ENCODE measurements around the gene C16orf90. TPM values are rescaled to one million over a fixed set of nuclear protein-coding genes. Genes with fewer than 3 reads are reported as not detected.
"Not testable (repeated sequence)": the region's sequence is repeated elsewhere in the genome, so short reads cannot be mapped to it uniquely, and the experiment has no call there.

Gene C16orf90
- total RNA-seq, 4 donors from 2014 or later, result not detected

DNA sequence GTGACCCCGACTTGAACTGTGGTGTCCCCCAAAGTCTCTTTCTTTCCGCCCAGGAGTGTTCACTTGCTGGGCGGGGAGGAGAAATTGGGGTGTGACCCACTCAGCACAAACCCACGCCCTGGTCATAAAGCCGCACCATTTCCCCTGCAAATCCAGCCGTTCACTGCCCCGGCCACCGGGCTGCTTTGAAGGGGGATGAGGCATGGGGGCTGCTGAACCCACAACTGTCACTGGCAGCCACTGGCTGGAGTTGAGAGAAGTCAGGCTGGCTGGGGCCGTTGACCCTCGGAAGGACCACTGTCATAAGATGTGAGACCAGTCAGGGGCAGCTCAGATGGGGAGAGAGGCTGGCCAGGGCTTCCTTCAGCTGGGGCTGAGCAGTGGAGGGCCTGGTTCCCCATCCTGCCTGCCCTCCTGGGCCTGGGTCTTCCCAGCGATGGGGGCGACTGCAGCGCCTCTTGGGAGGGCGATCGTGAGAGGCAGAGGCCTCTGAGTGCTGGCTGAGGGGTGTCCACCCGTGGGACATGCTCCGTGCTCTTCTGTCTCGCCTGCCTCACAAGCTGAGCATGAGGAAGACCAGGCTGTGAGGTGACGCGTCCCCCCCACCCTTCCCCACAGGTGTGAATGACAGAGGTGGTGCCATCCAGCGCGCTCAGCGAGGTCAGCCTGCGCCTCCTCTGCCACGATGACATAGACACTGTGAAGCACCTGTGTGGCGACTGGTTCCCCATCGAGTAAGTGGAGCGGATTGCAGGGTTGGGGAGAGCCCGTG, 19.5 kb downstream of the C16orf90 start:
- intact Hi-C loops (cut with DNase I; ENCODE audit: low total_unique reads) (no loop called here), in situ Hi-C loops (cut with MboI; ENCODE audit: low sequenced_read_pairs in 4 of 4) (no loop called here)
- ATAC-seq, result no peak
- Histone ChIP-seq H3K36me3 (peaks cover 0 to 8% of the 10 kb centered on the region in 2 donors), H3K9me3 (no peaks in the 10 kb centered on the region), H3K4me1 (peaks cover 20 to 33% of the 10 kb centered on the region in 2 donors), H3K27ac (peak overlapping the region in 3 of 4 donors; percentile 8 to 26 (median 21)), H3K27me3 (no peaks in the 10 kb centered on the region), H3K4me3 (no peak overlapping the region)
- no peak for DNase-seq
- TF ChIP-seq POLR2A (IDR thresholded peaks at IDR 0.05), result no peak
- TF ChIP-seq, protein P1, sequence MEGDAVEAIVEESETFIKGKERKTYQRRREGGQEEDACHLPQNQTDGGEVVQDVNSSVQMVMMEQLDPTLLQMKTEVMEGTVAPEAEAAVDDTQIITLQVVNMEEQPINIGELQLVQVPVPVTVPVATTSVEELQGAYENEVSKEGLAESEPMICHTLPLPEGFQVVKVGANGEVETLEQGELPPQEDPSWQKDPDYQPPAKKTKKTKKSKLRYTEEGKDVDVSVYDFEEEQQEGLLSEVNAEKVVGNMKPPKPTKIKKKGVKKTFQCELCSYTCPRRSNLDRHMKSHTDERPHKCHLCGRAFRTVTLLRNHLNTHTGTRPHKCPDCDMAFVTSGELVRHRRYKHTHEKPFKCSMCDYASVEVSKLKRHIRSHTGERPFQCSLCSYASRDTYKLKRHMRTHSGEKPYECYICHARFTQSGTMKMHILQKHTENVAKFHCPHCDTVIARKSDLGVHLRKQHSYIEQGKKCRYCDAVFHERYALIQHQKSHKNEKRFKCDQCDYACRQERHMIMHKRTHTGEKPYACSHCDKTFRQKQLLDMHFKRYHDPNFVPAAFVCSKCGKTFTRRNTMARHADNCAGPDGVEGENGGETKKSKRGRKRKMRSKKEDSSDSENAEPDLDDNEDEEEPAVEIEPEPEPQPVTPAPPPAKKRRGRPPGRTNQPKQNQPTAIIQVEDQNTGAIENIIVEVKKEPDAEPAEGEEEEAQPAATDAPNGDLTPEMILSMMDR (IDR thresholded peaks at IDR 0.05 in 4 of 5, conservative IDR thresholded peaks at IDR 0.05 in 1 of 5), result no peak

DNA sequence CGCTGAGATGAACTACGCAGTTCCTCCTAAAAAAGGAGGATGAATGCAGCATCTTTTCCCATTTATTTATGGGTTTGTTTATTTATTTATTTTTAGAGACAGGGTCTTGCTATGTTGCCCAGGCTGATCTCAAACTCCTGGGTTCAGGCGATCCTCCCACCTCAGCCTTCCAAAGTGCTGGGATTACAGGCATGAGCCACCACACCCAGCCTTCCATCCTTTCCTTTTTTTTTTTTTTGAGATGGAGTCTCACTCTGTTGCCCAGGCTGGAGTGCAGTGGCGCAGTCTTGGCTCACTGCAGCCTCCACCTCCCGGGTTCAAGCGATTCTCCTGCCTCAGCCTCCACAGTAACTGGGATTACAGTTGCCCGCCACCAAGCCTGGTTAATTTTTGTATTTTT, 20.4 kb downstream of the C16orf90 start:
- H3K36me3 ChIP-seq; intact Hi-C loops (cut with DNase I; ENCODE audit: low total_unique reads); H3K4me3 ChIP-seq; H3K27me3 ChIP-seq; ATAC-seq; H3K27ac ChIP-seq; in situ Hi-C loops (cut with MboI; ENCODE audit: low sequenced_read_pairs in 4 of 4); DNase-seq; H3K9me3 ChIP-seq: not testable (repeated sequence)
- peaks cover 20 to 33% of the 10 kb centered on the region in 2 donors for H3K4me1 ChIP-seq

DNA sequence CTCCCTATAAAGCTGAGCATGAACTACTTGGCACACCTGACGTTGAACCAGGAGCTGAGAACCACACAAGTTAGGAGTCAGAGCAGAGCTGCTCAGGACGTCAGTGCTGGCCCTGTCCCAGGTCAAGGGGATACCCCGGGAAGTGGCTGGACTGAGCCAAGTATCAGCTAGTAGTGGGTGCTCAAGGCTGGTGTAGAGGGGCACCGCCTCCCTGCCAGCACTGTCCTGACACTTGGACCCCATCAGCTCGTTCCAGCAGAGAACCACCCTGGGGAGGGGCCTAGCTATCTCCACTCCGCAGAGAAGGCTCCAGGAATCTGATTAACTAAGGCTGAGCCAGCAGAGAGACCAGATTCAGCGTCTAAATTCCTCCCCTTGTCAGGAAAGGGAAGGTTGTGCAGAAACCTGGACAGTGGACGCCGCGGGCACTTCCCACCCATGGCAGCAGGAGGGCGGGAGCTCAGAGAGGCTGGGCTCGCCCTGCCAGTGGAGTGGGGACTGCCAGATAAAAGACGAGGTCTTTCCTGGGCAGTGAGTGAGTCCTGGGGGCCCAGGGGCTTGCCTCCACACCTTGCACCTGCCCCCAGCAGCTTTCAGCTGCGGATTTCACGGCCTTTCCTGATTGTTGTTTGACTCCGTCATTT, 21.0 kb downstream of the C16orf90 start:
- no peak for DNase-seq
- Histone ChIP-seq H3K36me3 (peaks cover 0 to under 1% of the 10 kb centered on the region in 2 donors), H3K4me3 (no peak overlapping the region), H3K27me3 (no peaks in the 10 kb centered on the region), H3K27ac (no peak overlapping the region), H3K9me3 (no peaks in the 10 kb centered on the region), H3K4me1 (peaks cover 20 to 33% of the 10 kb centered on the region in 2 donors)
- intact Hi-C loops (cut with DNase I; ENCODE audit: low total_unique reads), result no loop called here
- no peak for TF ChIP-seq POLR2A (IDR thresholded peaks at IDR 0.05)
- TF ChIP-seq, protein P1 (IDR thresholded peaks at IDR 0.05 in 4 of 5, conservative IDR thresholded peaks at IDR 0.05 in 1 of 5), result no peak
- in situ Hi-C loops (cut with MboI; ENCODE audit: low sequenced_read_pairs in 4 of 4), result no loop called here
- ATAC-seq, result no peak

DNA sequence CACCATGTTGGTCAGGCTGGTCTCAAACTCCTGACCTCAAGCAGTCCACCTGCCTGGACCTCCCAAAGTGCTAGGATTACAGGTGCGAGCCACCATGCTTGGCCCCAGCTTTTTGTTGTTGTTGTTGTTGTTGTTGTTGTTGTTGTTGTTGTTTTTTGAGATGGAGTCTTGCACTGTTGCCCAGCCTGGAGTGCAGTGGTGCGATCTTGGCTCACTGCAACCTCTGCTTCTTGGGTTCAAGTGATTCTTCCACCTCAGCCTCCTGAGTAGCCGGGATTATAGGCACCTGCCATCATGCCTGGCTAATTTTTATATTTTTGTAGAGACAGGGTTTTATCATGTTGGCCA, 21.7 kb downstream of the C16orf90 start:
- DNase-seq; H3K9me3 ChIP-seq; H3K27me3 ChIP-seq; H3K36me3 ChIP-seq; in situ Hi-C loops (cut with MboI; ENCODE audit: low sequenced_read_pairs in 4 of 4); H3K27ac ChIP-seq; ATAC-seq; H3K4me3 ChIP-seq; intact Hi-C loops (cut with DNase I; ENCODE audit: low total_unique reads): not testable (repeated sequence)
- H3K4me1 ChIP-seq, result peaks cover 20 to 35% of the 10 kb centered on the region in 2 donors

DNA sequence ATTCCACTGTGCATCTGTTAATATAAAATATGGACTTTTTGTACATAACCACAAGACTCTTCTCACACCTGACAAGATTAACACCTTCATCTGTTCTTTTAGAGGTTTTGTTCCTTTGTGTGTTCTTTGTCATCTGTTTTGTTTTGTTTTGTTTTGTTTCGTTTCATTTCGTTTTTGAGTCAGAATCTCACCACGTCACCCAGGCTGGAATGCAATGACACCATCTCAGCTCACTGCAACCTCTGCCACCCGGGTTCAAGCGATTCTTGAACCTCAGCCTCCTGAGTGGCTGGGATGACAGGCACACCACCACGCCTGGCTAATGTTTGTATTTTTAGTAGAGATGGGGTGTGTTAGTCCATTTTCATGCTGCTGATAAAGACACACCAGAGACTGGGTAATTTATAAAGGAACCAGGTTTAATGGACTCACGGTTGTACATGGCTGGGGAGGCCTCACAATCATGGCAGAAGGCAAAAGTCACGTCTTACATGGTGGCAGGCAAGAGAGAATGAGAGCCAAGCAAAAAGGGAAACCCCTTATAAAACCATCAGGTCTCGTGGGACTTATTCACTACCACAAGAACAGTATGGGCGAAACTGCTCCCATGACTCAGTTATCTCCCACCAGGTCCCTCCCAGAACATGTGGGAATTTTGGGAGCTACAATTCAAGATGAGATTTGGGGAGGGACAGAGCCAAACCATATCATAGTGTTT, 22.3 kb downstream of the C16orf90 start:
- Histone ChIP-seq H3K4me3 (no peak overlapping the region), H3K27me3 (no peaks in the 10 kb centered on the region), H3K27ac (no peak overlapping the region), H3K9me3 (no peaks in the 10 kb centered on the region), H3K36me3 (no peaks in the 10 kb centered on the region), H3K4me1 (peaks cover 22 to 35% of the 10 kb centered on the region in 2 donors)
- intact Hi-C loops (cut with DNase I; ENCODE audit: low total_unique reads), result no loop called here
- TF ChIP-seq, protein P1 (IDR thresholded peaks at IDR 0.05 in 4 of 5, conservative IDR thresholded peaks at IDR 0.05 in 1 of 5), result no peak
- TF ChIP-seq POLR2A (IDR thresholded peaks at IDR 0.05), result no peak
- in situ Hi-C loops (cut with MboI; ENCODE audit: low sequenced_read_pairs in 4 of 4), result no loop called here
- DNase-seq (no peak), ATAC-seq (no peak)

Measured in gastrocnemius medialis (tissue), 4 donors.